GM20431 (cell line): ENCODE measurements around the gene FBXO11.
"Not testable (repeated sequence)": the region's sequence is repeated elsewhere in the genome, so short reads cannot be mapped to it uniquely, and the experiment has no call there.

Experiments
- in situ Hi-C: fragments of 300-500 bp; cut with MseI, MboI; formaldehyde crosslinking; loops from one replicate; pipeline ENCODE4 v1.15.0; 2020; ENCODE audit warnings: low sequenced_read_pairs; ENCODE audit not compliant: unreplicated experiment

FBXO11 gene

DNA sequence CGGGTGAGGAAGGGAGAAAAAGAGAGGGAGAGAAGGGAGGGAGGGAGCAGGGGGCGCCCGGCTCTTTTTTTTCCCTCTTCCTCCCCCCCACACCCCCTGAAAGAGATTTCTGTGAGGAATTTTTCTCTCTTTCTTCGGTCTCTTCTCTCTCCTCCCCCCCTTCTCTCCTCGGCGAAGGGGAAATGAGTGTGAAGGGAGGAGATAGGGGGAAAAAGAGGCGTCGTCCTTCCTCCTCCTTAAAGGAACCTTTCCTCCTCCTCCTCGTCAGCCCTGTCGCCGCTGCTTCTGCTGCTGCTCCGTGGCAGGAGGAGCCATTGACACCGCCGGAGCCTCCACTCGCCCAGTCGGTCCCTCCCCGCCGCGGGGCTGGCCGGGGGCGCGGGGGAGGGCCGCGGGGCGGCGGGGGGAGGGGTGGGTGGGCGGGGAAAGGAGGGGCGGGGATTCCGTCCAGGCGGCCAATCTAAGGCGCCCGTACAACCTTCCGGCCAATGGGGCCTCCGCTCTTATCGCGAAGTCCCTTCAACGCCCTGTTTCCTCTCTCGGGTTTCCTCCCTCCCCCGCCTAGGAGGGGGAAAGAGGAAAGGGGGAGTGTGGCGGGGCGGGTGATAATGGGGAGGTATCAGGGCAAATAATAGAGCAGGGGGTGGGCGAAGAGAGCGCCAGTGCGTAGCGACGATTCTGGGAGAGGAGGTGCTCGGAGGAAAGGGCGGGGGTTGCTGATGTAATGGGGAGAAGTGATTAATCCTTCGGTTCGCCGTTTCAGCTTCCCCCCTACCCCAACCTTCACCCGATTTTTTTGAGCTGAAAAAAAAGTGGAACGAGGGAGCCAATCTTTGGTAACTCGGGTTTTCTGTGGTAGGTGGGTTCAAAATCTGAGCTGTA is at the start of gene FBXO11:
TSS of gene FBXO11 (minus strand) at position 342 of the 882 bp plus-strand sequence. CDS start 778 bp downstream, outside the sequence.
- in situ Hi-C loops: no loop called here

GRCh38 chr2:47950340-47951301 is 44.3 kb upstream of the FBXO11 start:
- in situ Hi-C loops: no loop called here

DNA sequence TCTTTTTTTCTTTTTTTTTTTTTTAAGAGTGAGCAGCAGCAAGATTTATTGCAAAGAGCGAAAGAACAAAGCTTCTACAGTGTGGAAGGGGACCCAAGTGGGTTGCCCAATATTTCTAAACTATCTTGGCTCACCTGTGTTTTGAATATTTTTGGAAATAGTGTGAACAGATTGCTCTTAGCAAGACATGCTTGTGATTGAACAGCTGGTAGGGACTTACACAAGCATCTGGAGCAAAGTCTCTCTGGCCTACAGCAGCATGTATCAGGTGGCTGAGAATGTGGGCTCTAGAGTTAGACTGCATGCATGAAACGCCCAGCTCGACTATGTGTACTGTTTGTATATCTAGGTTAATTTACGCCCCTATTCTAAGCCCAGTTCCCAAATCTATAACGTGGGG is 40.3 kb upstream of the FBXO11 start:
- in situ Hi-C loops: no loop called here

GRCh38 chr2:47945046-47945781 is 38.9 kb upstream of the FBXO11 start:
- in situ Hi-C loops: no loop called here

DNA sequence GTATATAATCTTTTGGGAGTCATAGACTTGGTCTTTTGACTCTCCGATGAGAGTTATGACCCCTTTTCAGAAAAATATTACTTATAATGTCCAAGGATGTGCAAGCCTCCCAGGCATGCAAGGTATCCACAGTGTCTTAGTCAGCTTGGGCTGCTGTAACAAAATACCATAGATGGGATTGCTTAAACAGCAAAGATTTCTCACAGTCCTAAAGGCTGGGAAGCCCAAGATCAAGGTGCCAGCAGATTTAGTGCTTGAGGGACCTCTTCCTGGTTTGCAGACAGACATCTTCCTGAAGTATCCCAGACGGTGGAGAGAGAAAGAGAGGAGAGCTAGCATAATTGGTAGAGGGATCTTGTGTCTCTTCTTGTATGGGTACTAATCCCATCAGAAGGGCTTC is 35.6 kb upstream of the FBXO11 start:
- in situ Hi-C loops: no loop called here

- in situ Hi-C loops: no loop called here
Measured at GRCh38 chr2:47937677-47938076, 31.4 kb upstream of the FBXO11 start.

GRCh38 chr2:47935071-47935470 is 28.8 kb upstream of the FBXO11 start:
- in situ Hi-C loops: no loop called here

DNA sequence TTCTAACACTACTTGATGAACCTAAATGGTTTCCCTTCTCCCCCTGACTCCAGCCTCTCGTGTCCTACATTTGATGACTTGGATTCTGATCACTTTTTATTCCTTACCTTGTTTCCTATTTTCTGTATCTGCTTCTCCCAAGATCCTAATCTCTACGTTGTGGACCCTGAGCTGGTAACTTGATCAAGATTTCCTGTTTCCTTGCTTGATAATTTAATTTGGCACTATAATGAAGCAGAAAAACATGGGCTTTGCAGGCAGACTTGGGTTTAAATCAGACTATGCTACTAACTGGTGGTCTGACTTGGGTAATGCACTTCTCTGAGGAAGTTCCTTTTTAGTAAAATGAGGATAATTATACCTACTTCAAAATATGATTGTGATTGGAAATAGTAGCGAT is 11.7 kb upstream of the FBXO11 start:
- in situ Hi-C loops: no loop called here

DNA sequence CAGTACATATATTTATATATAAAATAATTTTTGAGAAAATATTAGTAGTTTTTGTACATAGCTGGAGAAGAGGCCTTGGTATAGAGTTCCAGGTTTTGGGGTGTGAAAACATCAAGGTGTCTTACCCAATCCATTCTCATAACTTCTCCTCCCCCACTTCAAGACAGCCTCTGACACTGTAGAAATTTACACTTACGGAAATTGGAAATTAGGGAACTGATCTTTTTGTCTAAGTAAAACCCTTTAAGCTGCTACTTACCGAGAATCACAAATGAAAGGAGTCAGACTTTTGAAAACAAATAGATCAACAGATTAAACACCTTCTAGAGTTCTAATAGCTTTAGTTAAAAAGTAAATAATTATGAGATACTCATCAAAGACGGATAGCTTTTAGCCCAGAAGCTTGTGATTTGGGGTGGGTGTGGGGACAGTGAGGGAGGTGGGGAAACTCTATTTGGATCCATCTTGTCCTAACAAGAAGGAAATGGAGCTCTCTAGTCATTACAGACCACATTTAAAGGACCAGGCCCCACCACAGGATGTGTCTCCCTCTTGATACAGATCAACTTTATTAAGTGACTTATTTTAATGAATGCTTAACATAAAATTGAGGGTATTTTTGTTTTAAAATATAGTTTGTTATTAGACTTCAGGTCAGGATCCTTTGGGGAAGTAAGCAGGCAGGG is 11.1 kb upstream of the FBXO11 start:
- in situ Hi-C loops: no loop called here

DNA sequence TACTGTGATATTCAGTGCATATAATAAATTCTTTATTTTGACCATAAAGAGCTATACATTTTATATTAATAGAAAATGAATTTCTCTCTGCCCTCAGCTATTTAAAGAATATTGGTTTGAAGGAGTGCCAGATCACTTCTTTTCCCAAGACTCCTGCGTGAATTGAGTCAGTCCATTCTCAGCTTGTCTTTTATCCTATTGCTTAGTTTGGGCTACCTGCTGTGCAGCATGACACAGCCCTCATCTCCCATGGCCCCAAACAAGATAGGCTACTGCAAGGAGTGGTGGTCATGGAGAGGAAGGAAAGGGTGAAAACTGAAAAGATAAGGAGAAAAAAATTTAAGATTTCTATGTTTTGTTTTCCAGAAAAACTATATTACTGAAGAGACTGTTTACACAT is 10.1 kb upstream of the FBXO11 start:
- in situ Hi-C loops: no loop called here

GRCh38 chr2:47910662-47911061 is 4.4 kb upstream of the FBXO11 start:
- in situ Hi-C loops: not testable (repeated sequence)

DNA sequence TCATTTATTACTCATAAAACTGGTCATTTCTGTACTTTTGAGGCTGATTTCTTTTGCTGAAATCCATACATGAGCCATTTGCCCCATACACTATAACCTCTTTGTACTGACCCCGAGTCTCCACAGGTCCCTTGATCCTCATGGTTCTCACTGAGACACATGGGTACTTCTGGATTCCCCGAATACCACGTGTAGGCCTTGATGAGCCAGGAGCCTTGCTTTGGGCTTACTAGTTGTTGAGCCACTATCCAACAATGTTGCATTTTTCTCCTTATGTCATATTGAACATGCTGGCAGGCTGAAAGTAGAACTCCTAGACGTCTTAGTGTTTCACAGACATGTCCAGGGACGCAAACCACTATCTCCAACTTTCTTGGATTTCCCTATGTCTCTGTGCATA is 2.4 kb upstream of the FBXO11 start:
- in situ Hi-C loops: no loop called here

- in situ Hi-C loops: no loop called here
Measured at GRCh38 chr2:47907039-47907781, 912 bp upstream of the FBXO11 start.

GRCh38 chr2:47905386-47906156 is 727 bp downstream of the FBXO11 start:
- in situ Hi-C loops: no loop called here

DNA sequence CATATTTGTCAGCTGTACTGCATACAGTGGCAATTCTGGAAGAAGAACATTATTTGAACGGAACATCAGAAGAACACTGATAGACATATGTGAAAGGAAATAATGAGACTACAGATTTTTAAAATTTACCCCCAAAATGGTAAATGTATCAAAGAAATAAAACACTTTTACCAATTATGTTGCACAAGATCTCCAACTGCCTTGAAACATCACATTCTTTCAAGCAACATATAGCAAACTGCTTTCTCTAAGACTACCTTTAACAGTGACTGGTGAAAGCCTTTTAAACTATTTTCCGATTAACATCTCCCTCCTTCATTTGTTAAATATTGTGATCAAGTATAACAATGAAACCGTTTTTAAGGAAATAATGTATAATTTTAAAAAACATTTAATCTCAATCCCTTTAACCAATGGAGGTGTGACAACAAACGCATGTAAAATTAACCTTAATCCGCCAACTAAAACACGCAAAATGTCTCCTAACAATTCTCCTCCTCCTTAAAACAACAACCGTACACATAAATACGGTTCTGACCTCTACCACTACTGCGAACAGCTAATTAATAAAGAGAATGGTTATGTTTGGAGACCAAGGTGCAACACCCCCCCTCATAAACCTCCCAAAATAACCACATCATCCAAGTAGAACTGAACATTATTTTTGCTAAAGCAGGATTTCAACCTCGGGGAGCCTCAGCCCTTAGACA is 2.4 kb downstream of the FBXO11 start:
- in situ Hi-C loops: no loop called here

DNA sequence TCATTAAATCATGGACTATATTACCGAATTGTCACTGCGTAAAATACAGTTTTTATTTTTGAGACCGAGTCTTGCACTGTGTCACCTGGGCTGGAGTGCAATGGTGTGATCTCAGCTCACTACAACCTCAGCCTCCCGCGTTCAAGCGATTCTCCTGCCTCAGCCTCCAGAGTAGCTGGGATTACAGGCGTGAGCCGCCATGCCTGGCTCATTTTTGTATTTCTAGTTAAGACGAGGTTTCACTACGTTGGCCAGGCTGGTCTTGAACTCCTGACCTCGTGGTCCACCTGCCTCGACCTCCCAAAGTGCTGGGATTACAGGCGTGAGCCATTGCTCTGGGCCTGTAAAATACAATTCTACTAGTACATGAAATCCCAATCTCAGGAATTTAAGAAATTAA is 4.4 kb downstream of the FBXO11 start:
- in situ Hi-C loops: not testable (repeated sequence)

DNA sequence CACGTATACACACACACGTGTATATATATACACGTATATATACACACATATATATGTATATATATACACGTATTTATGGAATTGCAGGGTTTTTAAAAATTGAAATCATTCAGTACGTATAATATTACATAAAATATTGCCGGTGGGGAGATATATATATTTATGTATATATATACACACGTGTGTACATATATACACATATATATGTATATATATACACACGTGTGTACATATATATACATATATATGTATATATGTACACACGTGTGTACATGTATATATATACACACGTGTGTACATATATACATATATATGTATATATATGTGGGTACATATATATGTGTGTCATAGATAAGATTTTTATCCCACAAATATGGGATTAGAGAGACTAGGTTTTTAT is 5.4 kb downstream of the FBXO11 start:
- in situ Hi-C loops: no loop called here
